NCI-H82 (cell line): ENCODE results near the gene ABCF2.
A peak's percentile ranks its signal among the peaks of the same experiment; 100 is the strongest.

Source experiments
- DNase-seq: peaks from one replicate; lab custom pipeline; 2025; lab: John Stamatoyannopoulos, UW

ABCF2 gene

DNA sequence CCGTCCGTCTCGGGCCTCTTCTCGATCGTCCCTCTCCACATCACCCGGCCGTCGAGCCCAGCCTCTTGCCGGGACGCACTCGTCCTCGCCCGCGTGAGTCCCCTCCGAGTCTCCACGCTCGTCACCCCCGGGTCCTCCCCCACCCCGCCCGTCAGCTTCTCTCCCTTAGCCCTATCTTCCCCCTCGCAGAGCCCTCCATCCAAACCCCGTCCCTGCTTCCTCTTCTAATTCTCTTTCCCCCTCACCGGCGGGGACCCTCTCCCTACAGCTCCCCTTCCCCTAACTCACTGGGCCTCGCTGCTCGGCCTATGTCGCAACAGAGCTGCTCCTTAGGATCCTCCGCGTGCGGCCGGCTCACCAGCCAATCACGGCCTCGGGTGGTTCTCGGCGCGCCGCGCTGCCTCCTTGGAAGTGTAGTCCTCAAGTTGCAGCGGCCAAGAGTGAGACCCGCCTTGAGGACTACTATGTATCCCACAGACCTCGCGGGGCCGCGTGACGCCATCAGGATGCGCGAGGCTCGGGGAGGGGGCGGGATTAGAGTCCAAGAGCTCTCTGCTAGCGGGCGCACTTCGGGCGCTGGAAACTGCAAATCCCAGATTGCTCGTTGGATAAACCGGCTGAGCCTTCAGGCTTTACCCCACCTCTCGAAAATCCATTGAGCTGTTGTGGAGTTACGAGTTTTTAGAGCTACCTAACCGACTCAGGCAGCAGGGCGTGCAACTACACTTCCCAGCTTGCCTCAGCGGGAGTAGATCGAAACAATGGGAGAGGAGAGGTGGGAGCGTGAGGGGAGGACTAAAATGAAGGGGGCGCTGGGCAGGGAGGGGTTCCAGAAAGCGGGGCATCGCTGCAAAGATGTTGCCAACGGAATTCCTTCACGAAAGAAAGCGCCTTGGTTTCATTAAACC, at the start of gene ABCF2:
TSS of gene ABCF2 (minus strand) at position 331 of the 908 bp plus-strand sequence. CDS start 747 bp downstream, outside the sequence.
- DNase-seq = peak; percentile 99

DNA sequence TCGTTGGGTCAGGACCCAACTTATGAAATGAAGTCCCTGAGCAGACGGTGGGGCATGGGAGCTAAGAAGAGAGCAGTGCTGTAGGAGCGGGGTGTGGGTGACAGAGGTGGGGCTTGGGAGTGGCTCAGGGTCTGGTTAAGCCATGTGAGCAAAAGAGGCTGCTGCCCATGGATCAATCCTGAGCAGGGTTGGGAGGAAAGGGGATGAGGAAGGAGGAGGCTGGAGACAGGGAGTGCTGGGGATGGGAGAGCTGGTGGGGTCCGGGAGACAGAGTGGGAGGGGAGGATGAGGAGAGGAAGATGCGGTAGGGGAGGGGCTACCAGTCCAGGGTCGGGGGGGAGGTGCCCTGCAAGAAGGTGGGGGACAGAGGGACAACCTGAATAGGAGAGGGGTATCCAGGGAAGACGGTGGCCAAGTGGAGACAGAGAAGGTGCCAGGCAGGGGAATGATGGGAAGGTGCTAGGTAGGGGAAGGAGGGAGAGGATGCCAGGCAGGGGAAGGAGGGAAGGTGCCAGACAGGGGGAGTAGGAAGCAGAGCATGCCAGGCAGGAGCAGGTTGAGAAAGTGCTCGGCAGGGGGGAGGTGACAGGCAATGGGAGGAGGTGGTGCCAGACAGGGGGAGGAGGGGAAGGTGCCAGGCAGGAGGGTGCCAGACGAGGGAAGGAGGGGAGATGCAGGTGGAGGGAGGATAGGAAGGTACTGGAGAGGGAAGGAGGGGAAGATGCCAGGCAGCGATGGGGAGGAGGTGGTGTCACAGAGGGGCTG, 49.0 kb upstream of the ABCF2 start:
- peak; percentile 20 for DNase-seq

DNA sequence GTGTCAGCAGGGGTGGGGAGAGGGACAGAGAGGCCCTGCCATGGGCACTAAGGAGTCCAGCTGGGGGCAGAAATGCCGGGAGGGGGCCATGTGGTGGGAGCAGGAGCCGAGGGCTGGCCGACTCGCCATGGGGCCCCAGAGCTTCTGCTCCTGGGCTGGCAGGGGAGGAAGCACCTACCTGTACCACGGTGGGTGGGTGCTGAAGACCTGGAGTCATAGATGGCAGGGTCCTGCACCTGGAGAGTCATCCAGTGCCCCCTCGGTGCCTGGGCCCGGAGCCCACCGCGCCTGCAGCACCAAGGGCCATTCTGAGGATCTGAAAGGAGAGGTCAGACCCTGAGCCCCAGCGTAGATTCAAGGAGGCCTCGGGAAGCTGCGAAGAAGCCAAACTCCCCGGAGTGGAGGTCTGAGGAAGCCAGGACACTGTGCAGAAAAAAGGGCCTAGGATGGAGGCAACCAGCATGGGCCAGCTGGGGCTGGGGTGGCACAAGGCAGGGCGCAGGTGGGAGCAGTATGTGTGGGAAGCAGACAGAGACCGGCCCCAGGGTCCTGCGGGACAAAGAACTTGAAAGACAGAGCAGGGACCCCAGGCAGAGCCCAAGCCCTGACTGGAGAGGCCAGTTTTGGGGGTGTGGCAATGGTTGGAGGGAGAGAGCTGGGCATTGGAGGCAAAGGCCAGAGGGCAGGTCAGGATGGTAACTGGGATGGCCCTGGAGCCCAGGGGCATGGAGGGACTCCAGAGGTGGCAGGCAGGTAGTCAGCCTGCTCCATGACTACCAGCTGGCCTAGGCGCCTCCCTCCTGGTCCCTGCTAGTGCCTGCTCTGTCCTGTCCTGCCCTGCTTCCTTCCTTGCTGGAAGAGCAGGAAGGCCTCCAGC, 48.2 kb upstream of the ABCF2 start:
- no peak for DNase-seq

DNA sequence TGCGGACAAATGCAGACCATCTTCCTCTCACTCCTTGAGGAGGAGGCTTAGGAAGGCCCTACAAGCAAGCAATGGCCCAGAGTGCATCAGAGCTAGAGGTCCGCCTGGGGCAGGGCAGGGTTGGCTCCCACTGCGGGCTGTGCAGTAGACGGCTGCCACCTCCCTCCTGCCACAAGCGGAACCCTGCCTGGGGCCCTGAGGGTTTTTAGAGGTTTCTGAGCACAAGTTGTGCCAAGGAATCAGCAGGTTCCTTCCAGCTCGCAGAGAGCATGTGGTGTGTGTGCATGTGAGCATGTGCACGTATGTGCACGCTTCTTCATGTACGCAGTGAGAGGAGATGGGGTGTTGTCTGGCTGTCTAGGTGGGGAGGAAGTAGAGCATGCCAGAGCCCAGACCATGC, 47.4 kb upstream of the ABCF2 start:
- DNase-seq = no peak

DNA sequence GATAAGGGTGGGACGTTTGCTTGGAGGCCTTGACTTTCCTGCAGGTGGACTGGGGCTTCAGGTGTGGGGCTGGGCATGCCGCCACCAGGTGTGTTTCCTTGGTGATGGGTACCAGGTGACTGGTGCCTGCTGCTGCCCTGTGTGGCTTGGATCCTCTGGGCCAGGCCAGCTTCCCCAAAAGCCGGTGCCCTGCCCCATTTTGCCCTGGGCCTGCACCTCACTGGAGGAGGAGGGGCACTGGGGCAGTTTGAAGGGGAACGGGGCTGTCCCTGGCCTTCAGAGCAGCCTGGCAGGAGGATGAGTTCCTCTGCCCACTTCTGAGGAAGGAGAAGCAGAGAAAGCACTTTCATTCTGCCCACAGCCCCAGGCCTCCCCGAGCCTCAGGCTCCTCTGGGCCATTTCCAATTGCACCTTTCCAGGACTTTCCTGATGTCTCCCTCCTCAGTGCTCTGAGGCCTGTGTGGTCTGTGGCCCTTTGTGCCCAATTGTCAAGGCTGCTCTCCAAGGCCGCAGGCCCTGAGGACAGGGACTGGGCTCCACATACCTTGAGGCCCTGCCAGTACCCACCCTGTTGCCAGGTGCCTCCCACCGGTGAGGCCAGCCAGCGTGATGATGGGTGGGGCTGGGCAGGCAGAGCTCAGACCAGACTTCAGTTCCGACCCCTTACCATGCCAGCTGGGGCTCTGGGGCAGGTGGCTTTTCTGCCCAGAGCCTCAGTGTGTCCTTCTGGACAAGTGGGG, 46.8 kb upstream of the ABCF2 start:
- DNase-seq = no peak

DNA sequence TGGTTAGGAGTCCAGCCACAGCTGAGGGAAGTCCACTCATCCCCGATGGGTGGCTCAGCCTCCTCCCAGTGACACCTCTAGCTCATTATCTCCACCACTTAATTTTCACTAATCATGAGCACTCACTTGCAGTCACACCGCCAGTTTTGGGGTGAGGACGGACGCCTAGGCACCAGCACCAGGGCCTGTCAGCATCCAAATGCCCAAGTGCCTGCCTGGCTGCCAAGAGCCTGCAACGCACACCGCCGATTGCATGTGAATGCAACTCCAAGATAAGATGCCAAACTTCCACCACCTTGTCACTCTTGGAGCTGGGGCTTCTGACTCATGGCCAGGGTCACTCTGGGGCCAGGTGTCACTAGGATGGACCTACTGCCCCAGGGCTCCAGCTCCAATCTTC, 45.9 kb upstream of the ABCF2 start:
- DNase-seq = no peak

DNA sequence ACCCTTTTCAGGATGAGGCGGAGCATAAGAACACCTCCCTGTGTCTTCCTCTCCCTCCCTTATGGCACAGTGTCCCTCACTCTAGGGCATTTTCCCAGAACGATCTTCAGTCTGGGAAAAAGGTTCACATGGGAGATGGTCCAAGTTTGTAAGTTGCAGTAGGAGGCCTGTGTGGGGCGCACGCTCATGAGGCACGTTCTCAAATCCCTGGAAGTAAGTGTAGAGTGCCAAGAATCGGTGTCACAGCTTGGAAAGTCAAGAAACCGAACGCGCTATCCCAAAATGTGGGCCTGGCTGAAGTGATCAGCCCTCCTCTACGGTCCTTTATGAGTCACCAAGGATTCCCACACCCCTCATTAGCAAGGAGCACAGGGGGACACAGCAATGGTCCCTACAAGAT, 45.4 kb upstream of the ABCF2 start:
- DNase-seq = no peak

DNA sequence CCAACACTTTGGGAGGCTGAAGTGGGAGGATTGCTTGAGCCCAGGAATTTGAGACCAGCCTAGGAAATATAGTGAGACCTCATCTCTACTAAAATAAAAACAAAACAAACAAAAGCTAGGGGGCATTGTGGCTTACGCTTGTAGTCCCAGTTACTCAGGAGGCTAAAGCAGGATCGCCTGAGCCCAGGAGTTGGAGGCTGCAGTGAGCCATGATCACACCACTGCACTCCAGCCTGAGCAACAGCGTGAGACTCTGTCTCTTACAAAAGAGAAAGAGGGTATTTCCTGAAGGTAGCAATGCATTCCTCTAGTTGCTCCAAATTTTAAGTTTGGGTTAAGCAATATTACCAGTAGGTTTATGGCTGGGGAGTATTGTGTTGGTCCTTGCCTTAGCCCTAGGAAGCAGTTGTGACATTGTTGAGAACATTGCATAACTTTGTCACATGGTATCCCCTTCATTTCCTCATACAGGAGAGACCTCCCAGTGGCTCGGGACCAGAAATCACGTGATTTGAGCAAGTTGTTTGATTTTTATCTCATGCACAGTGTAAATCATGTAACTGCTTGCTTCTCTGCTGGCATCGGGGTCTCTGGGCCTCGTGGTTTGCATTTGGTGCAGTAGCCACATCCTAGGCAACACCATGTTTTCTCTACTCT, 44.8 kb upstream of the ABCF2 start:
- peak; percentile 8 for DNase-seq

DNA sequence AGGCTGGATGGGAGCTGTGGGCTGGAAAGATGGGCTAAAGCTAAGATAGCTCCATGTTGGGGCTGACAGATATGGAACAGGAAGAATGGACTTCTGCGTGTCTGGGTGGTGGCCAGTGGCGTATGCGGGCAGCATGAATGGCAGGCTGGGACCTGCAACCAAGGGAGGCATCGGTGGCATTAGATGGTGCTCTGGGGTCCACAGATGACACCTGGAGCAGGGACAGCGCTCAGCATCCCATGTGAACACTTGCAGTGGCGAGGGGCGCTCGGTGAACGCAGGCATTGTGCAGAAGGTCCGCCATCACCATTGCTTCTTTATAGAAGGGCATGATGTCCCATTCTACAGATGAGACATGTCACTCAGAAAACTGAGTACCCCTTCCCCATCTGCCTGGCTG, 42.5 kb upstream of the ABCF2 start:
- DNase-seq = no peak

DNA sequence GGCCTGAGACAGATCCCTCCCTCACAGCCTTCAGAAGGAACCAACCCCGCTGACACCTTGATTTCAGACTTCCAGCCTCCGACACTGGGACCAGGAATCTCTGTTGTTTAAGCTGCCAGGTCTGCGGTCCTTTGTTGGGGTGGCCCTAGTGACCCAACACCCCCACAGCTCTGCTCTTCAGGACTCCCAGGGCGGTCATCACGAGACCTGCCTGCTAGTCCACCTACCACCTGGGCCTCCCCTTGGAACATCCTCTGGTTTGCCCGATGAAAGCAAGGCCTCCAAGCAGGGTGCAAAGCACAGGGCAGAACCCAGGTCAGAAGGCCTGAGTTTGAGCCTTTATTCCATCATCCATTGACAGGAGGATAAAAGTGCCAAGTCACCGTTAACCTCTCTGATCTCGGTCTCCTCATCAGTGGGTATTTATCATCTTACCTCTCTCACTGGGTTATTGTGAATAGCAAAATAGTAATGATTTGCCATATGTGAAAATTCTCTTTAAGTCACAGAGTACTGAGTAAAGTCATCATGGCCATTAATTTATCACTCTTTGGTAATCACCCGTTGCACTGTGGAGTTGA, 38.4 kb upstream of the ABCF2 start:
- no peak for DNase-seq

DNA sequence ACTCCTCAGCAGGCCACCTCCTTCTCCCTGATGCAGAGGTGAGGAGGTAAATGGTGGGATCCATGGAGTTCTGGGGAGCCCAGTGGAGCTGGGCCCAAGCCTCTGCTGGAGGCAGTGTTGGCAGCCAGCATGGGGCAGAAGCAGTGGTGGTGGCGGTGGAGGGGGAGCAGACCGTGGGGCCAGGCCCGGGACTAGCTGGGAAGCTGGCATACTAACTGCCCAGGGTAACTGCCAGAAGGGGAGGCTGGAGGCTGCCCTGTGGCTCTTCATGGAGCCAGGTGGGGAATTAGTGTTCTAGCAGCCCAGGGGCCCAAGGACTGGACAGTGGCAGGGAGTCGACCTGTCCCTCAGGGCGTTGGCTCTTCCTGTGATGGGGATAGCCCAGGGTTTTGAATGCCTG, 37.6 kb upstream of the ABCF2 start:
- DNase-seq = no peak

DNA sequence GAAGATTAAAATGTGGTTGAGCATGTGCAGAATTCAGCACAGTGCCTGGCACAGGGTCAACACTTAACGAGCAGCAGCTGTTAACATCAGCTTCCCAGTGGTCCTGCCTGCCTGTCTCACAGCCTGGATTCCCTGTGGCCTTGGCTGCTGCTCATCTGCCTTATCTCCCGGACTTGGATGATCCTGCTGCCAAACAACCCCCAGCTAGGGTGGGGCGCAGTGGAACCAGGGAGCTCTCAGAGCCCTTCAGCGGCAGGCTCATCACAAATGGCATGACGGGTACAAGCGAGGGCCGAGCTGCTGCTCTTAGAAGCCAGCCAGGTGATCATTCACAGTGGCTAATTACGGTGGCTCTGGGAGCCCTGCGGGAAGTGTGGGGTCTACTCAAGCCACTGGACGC, 34.5 kb upstream of the ABCF2 start:
- DNase-seq = no peak

DNA sequence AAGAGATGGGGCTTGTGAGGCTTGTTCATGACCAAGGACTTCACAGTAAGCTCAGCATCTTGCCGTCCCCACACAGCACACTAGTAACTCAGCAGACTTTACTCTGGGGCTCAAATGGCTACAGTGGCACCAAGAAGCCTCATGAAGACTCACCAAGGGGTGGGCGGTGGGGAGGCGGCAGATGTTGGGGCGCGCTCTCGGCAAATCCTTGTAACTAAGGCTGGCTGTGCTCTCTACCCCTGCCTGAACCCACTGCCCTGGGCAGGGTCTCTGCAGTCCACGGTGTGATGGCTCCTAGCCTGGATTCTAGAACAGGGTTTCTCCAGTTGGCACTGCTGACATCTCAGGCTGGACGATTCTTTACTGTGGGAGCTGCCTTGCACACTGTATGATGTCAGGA, 33.9 kb upstream of the ABCF2 start:
- DNase-seq = no peak

DNA sequence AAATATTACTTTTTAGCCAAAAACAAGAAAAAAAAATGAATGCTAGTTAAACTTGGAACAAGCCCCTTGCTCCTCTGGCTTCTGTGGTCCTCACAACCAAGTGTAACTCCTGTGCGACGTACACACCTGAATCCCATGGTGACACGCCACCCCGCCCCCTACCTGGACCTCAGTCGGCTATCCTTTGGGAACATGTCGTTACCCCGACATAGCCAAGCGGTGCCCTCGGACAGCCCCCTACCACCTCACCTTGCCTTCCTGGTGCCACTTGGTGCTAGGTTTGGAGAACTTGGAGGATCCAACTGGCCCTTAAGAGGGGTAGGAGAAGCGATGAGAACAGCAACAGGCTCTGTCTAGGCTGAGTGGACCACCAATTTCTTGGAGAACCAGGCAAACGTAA, 33.5 kb upstream of the ABCF2 start:
- DNase-seq = no peak

DNA sequence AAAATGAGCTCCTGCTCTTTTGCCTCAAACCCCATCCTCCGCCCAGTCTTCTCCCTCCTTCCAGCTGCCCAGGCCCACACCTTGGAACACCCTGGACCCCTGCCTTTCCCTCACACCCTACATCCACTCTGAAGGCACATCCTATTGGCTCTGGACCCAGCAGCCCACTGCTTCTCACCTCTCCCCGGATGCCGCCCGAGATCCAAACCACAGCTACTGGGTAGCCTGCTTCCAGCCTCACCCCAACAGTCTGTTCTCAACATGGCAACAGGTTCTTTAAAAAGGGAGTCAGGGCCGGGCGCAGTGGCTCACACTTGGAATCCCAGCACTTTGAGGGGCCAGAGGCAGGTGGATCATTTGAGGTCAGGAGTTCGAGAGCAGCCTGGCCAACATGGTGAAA, 31.0 kb upstream of the ABCF2 start:
- no peak for DNase-seq

DNA sequence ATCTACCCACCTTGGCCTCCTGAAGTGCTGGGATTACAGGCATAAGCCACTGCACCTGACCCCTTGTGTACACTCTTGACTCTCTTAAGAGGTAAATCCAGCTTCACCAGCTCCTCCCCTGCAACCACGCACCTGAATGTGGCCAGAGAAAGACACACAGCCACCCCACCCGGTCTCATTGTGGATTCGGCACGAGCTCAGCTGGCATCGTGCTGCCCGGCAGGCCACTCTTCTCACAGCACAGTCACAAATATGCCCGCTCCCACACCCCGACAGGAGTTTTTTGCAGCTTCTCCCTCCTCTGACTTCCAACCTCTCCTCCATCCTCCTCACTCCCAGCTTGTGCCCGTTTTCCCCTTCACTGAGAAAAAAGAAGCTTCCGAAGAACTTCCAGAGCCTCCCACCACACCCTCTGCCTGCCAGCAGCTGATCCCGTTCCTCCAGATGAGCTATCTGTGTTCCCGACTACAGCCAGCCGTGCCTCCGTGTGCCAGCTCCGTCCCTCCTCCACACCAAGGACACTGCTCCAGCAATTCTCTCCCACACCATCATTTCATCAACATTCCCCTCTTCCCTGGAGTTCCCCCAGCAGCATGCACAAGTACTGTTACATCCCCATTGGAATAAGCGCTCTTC, 29.5 kb upstream of the ABCF2 start:
- DNase-seq = no peak

DNA sequence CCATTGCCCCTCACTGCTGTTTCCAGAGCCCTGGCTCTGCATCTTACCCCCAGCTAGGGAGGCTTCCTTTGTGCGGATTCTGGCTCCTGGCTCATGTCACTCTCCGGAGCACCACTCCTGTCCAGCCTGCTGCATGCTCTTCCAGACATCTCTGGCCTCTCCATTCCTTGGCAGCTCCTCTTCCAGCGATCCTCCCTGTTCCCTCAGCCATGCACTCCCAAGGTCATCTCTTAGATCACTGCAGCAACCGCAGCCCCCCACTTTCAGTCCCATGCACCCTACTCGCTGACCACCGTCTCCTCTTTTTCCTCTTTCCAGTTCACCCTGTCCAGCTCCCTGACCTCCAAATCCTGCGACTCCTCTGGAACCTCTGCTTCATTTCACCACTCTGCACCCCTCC, 28.4 kb upstream of the ABCF2 start:
- DNase-seq = no peak

DNA sequence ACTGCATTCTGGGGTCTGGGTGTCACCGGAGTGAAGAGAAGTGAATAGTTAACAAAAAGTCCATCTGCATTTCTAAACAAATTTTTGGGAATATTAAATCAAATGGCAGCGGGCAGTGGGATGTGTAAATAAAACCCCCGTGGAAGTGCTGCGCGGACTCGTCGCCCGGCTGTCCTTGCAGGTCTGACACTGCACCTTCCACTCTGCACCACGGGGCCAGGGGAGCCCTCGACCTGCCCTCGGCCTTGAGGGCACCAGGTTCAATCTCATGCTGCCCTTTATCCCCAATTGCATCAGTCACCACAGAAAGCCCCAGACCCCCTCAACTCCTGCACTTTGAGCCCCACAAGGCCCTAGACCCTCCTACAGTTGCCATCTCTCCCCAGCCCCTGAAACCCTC, 27.8 kb upstream of the ABCF2 start:
- no peak for DNase-seq

DNA sequence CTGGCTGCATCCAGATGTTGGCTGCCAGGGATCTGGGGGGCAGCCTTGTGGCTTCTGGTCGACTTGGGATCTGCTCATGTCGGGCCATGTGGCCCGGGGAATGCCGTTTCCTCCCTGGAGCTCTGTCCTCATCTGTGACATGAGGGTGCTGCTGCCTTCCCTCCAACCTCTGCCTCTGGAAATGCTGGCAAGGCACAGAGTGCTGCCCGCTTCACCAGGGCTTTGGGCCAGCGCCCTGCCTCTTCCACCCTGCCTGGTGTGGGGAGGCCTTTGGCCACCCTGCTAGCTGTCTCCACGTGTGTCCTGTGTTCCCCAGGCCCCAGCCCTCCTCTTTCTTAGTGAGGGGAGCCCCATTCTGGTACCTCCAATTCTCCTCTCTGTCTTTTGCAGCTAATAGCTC, 27.3 kb upstream of the ABCF2 start:
- no peak for DNase-seq
